ENCODE results near the gene DUT.

GRCh38 chr15:48282216-48282615 is 49.0 kb upstream of the DUT start:
- TF ChIP-seq POLR2A (IDR thresholded peaks at IDR 0.05) (no peak), CTCF (IDR thresholded peaks at IDR 0.05) (no peak)
